PC-9 (cell line): Measurements from ENCODE around the gene DNASE1L2. TPM values are rescaled to one million over a fixed set of nuclear protein-coding genes. Genes with fewer than 3 reads are reported as not detected.

Source experiments
- BruUV-seq: library from RNA; stranded (reverse); fragments of 400-500 nt; replicated peaks from 2 replicates; lab custom pipeline; 2021; lab: Mats Ljungman, UMichigan
- CTCF ChIA-PET: fragments of 300-600 bp; sonication (Branson Sonifier 250); formaldehyde crosslinking; loops from one replicate; lab custom pipeline; 2022; ENCODE audit warnings: antibody characterized with exemption; lab: Charles Lee
- POLR2A ChIA-PET: fragments of 300-600 bp; sonication (Branson Sonifier 250); formaldehyde crosslinking; loops from one replicate; lab custom pipeline; 2022; ENCODE audit warnings: antibody characterized with exemption; ENCODE audit not compliant: unreplicated experiment; lab: Charles Lee
- DNase-seq, 2 experiments: peaks; one replicate each; pipeline versions ENCODE4 v3.0.0 to v3.0.0-alpha.2; 2015 to 2022; ENCODE audit warnings: mixed read lengths in 1 of 2
- H2AFZ ChIP-seq: fragments of 200-600 bp; sonication (generic); 2 replicates; pipeline ENCODE4 v1.8.1; 2017; ENCODE audit warnings: antibody characterized with exemption
- H3F3A ChIP-seq: fragments of 200-600 bp; sonication (generic); 2 replicates; pipeline ENCODE4 v1.8.1; 2017; ENCODE audit warnings: antibody characterized with exemption, mild to moderate bottlenecking, low read depth; ENCODE audit not compliant: insufficient read depth
- H3K27ac ChIP-seq: fragments of 200-600 bp; sonication (generic); 2 replicates; pipeline ENCODE4 v1.6.1; 2016; ENCODE audit warnings: mixed run types
- H3K27me3 ChIP-seq: fragments of 200-600 bp; sonication (generic); 2 replicates; pipeline ENCODE4 v1.6.1; 2016; ENCODE audit warnings: low read depth, mixed run types; ENCODE audit not compliant: insufficient read depth
- H3K36me3 ChIP-seq: fragments of 200-600 bp; sonication (generic); 2 replicates; pipeline ENCODE4 v1.6.1; 2016; ENCODE audit warnings: low read depth, mixed run types
- H3K4me1 ChIP-seq: fragments of 200-600 bp; sonication (generic); replicated peaks from 2 replicates; pipeline ENCODE4 v1.6.1; 2016; ENCODE audit warnings: mixed run types; ENCODE audit not compliant: insufficient read depth
- H3K4me2 ChIP-seq: fragments of 200-600 bp; sonication (generic); 2 replicates; pipeline ENCODE4 v1.6.1; 2017; ENCODE audit warnings: mixed run types
- H3K4me3 ChIP-seq: fragments of 200-600 bp; sonication (generic); 2 replicates; pipeline ENCODE4 v1.6.1; 2016; ENCODE audit warnings: mixed run types
- H3K79me2 ChIP-seq: fragments of 200-600 bp; sonication (generic); 2 replicates; pipeline ENCODE4 v1.6.1; 2017; ENCODE audit warnings: low read depth, mixed run types
- H3K9me2 ChIP-seq: fragments of 200-600 bp; sonication (generic); 2 replicates; pipeline ENCODE4 v1.8.1; 2017; ENCODE audit warnings: mild to moderate bottlenecking; ENCODE audit not compliant: insufficient read depth
- H3K9me3 ChIP-seq: fragments of 200-600 bp; sonication (generic); 2 replicates; pipeline ENCODE4 v1.8.1; 2016; ENCODE audit warnings: low read depth; ENCODE audit not compliant: insufficient read depth
- H4K20me1 ChIP-seq: fragments of 200-600 bp; sonication (generic); 2 replicates; pipeline ENCODE4 v1.8.1; 2017; ENCODE audit not compliant: insufficient read depth
- CTCF ChIP-seq: fragments of 200-600 bp; sonication (generic); conservative IDR thresholded peaks from 2 replicates; pipeline ENCODE4 v1.6.1; 2017; ENCODE audit warnings: mixed run types, antibody characterized with exemption, mild to moderate bottlenecking, moderate library complexity
- EZH2 ChIP-seq: fragments of 200-600 bp; sonication (generic); IDR thresholded peaks from 2 replicates; pipeline ENCODE4 v1.8.0; 2017; ENCODE audit warnings: antibody characterized with exemption, low read depth
- intact Hi-C: fragments of 100-400 bp; cut with micrococcal nuclease; formaldehyde crosslinking; loops from one replicate; pipeline ENCODE4 v1.10.0; 2022; ENCODE audit not compliant: unreplicated experiment
- total RNA-seq: library from RNA; stranded (reverse); gene quantifications from 2 replicates; pipeline ENCODE4 v1.2.3, GENCODE V29; 2021

Gene DNASE1L2
- total RNA-seq, 1 experiment from 2014 or later, result 7.3 TPM

- no peak for TF ChIP-seq CTCF
- TF ChIP-seq EZH2, result no peak
- Histone ChIP-seq H3K9me2 (no peaks in the 10 kb centered on the region), H3F3A (peaks cover 15% of the 10 kb centered on the region; the same call in 1 of the 2 replicates), H2AFZ (no peak overlapping the region), H3K9me3 (no peaks in the 10 kb centered on the region), H3K27ac (no peak overlapping the region), H3K79me2 (peaks cover 22% of the 10 kb centered on the region), H3K36me3 (0 out of 2 replicates have a peak, but pooled peaks cover 6% of the 10 kb centered on the region), H3K27me3 (no peaks in the 10 kb centered on the region), H3K4me1 (peaks cover 15% of the 10 kb centered on the region), H4K20me1 (no peaks in the 10 kb centered on the region), H3K4me2 (peak overlapping the region; percentile 88), H3K4me3 (peak overlapping the region; percentile 91)
- intact Hi-C loops, result no loop called here
- POLR2A ChIA-PET, result no interaction called here
- no peak for DNase-seq
- CTCF ChIA-PET, result interaction anchor here (0.6 kb wide), 3 partner anchors 29 to 232 kb away, joined by 4 to 7 read pairs (median 4); no protein-coding TSS in a partner anchor
- no TSS peak for BruUV-seq
These were observed 29.8 kb upstream of the DNASE1L2 start for GRCh38 chr16:2206420-2206779.

DNA sequence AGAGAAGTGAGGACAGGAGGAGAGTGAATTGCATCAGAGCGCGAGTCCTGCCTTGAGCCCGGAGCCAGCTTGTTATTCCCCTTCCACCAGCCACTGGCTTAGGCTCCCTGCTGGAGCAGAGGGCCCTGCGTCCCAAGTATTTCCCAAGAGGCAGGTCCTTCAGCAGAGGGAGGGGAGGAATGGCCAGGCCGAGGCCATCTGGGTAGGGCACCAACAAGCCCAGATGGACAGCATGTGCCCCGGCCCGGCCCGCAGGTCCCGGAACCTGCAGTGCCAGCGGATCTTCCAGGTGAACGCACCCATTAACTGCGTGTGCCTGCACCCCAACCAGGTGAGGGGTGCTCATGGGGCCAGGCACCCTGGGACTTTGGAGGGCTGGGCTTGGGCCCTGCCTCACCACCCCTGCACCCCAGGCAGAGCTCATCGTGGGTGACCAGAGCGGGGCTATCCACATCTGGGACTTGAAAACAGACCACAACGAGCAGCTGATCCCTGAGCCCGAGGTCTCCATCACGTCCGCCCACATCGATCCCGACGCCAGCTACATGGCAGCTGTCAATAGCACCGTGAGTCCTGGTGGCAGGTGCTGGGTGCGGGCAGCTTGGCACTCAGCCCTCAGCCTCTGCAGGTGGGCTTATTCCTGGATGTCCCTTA is 29.3 kb upstream of the DNASE1L2 start:
- Histone ChIP-seq H3K9me2 (no peaks in the 10 kb centered on the region), H3K4me1 (peaks cover 18% of the 10 kb centered on the region), H3F3A (peaks cover 20% of the 10 kb centered on the region; the same call in 1 of the 2 replicates), H3K27ac (no peak overlapping the region), H3K9me3 (no peaks in the 10 kb centered on the region), H3K4me2 (peak overlapping the region; percentile 88), H2AFZ (no peak overlapping the region), H3K36me3 (0 out of 2 replicates have a peak, but pooled peaks cover 6% of the 10 kb centered on the region), H4K20me1 (peaks cover 3% of the 10 kb centered on the region; the same call in 1 of the 2 replicates), H3K79me2 (peaks cover 22% of the 10 kb centered on the region), H3K27me3 (no peaks in the 10 kb centered on the region), H3K4me3 (peak overlapping the region; percentile 91; the same call in 1 of the 2 replicates)
- intact Hi-C loops, result no loop called here
- no peak for DNase-seq
- BruUV-seq, result no TSS peak
- POLR2A ChIA-PET, result no interaction called here
- TF ChIP-seq EZH2, result no peak
- TF ChIP-seq CTCF, result no peak
- CTCF ChIA-PET, result interaction anchor here (0.6 kb wide), 3 partner anchors 29 to 232 kb away, joined by 4 to 7 read pairs (median 4); no protein-coding TSS in a partner anchor

- no peak overlapping the region for H3K4me2 ChIP-seq
- DNase-seq, result no peak
- no TSS peak for BruUV-seq
- H3K36me3 ChIP-seq, result 0 out of 2 replicates have a peak, but pooled peaks cover 6% of the 10 kb centered on the region
- peaks cover 27% of the 10 kb centered on the region for H3K4me1 ChIP-seq
- H3F3A ChIP-seq, result peaks cover 28% of the 10 kb centered on the region; the same call in 1 of the 2 replicates
- H3K9me3 ChIP-seq, result no peaks in the 10 kb centered on the region
- ChIA-PET POLR2A (no interaction called here), CTCF (no interaction called here)
- no peaks in the 10 kb centered on the region for H3K27me3 ChIP-seq
- H3K9me2 ChIP-seq, result no peaks in the 10 kb centered on the region
- H3K4me3 ChIP-seq, result no peak overlapping the region
- peaks cover 24% of the 10 kb centered on the region for H3K79me2 ChIP-seq
- peaks cover 13% of the 10 kb centered on the region; the same call in 1 of the 2 replicates for H4K20me1 ChIP-seq
- TF ChIP-seq CTCF (no peak), EZH2 (no peak)
- H2AFZ ChIP-seq, result no peak overlapping the region
- no peak overlapping the region for H3K27ac ChIP-seq
- intact Hi-C loops, result no loop called here
These were observed 28.4 kb upstream of the DNASE1L2 start for GRCh38 chr16:2207872-2208271.
